CD4-positive, alpha-beta T cell (primary cell): ENCODE data around the gene LARGE1. TPM values are rescaled to one million over a fixed set of nuclear protein-coding genes. Genes with fewer than 3 reads are reported as not detected.

Experiments used
- ATAC-seq: fragments of 200-7000 bp; cut with Tn5 transposase; one replicate; pipeline ENCODE4 v1.10.0; 2022; ENCODE audit warnings: mild to moderate bottlenecking; ENCODE audit not compliant: poor library complexity
- CTCF ChIA-PET: fragments of 350-600 bp; sonication (Branson Sonifier 250); formaldehyde crosslinking; loops from one replicate; lab custom pipeline; 2021; ENCODE audit warnings: antibody characterized with exemption, inconsistent platforms; lab: Charles Lee
- POLR2A ChIA-PET: fragments of 350-600 bp; sonication (Branson Sonifier 250); formaldehyde crosslinking; loops from one replicate; lab custom pipeline; 2021; ENCODE audit warnings: antibody characterized with exemption, inconsistent platforms; lab: Charles Lee
- DNase-seq, 14 experiments: peaks; one replicate each; pipeline ENCODE4 v3.0.0-alpha.2; 2013 to 2020; ENCODE audit warnings: mixed read lengths in 2 of 14
- H3K27ac ChIP-seq, 2 donors: one replicate each; pipeline versions ENCODE4 v1.5.1 to v1.7.0; 2013; ENCODE audit warnings: low read length in 2 of 2, low read depth in 1 of 2, mild to moderate bottlenecking in 1 of 2
- H3K27me3 ChIP-seq, 2 experiments: 1 replicate in 1 of 2; 2 replicates in 1 of 2; pipeline versions ENCODE4 v1.6.1 to v1.7.0; 2013; ENCODE audit warnings: low read length in 2 of 2, control low read depth in 1 of 2, mild to moderate bottlenecking in 1 of 2, moderate library complexity in 1 of 2; ENCODE audit not compliant: insufficient read depth in 2 of 2, control insufficient read depth in 1 of 2
- H3K36me3 ChIP-seq: one replicate; pipeline ENCODE4 v1.6.1; 2013; ENCODE audit warnings: low read length, control low read depth; ENCODE audit not compliant: insufficient read depth
- H3K4me1 ChIP-seq: one replicate; pipeline ENCODE4 v1.6.1; 2013; ENCODE audit warnings: low read length, control low read depth; ENCODE audit not compliant: insufficient read depth
- H3K4me3 ChIP-seq: one replicate; pipeline ENCODE4 v1.5.1; 2013; ENCODE audit warnings: mild to moderate bottlenecking, low read length, moderate library complexity
- H3K9me3 ChIP-seq, 2 experiments: 1 replicate in 1 of 2; 2 replicates in 1 of 2; pipeline versions ENCODE4 v1.6.1 to v1.7.0; 2013; ENCODE audit warnings: low read length in 2 of 2, mild to moderate bottlenecking in 2 of 2, control low read depth in 1 of 2, moderate library complexity in 1 of 2; ENCODE audit not compliant: control insufficient read depth in 1 of 2, insufficient read depth in 1 of 2
- H3K27ac Mint-ChIP-seq: one replicate; pipeline ENCODE4 v1.8.0; 2020; ENCODE audit warnings: mixed read lengths
- H3K27me3 Mint-ChIP-seq: one replicate; pipeline ENCODE4 v1.8.0; 2021; ENCODE audit warnings: mixed read lengths
- H3K36me3 Mint-ChIP-seq: one replicate; pipeline ENCODE4 v1.8.0; 2021; ENCODE audit warnings: low read depth, mixed read lengths
- H3K4me1 Mint-ChIP-seq: one replicate; pipeline ENCODE4 v1.8.0; 2021; ENCODE audit warnings: low read depth, mixed read lengths
- H3K4me3 Mint-ChIP-seq: one replicate; pipeline ENCODE4 v1.8.0; 2020; ENCODE audit warnings: mild to moderate bottlenecking, mixed read lengths
- H3K9me3 Mint-ChIP-seq: one replicate; pipeline ENCODE4 v1.8.0; 2020; ENCODE audit warnings: mixed read lengths
- CTCF ChIP-seq: fragments of 200-600 bp; IDR thresholded peaks from one replicate; pipeline ENCODE4 v1.8.0; 2022; ENCODE audit warnings: antibody characterized with exemption, mild to moderate bottlenecking
- intact Hi-C, 2 experiments: fragments of 100-400 bp; cut with DNase I in 1 of 2; cut with micrococcal nuclease in 1 of 2; formaldehyde crosslinking; loops; one replicate each; pipeline versions ENCODE4 v1.15.1 to v1.9.0; 2023 to 2025; cut with DNase I, micrococcal nuclease
- total RNA-seq, 174 experiments: library from RNA in 2 of 174; stranded (reverse) in 2 of 174; gene quantifications; one replicate each; pipeline ENCODE4 v1.2.3 and lab custom pipeline; 2021 to 2026

LARGE1 gene
- total RNA-seq, 2 experiments from 2014 or later, result 0.14 to 0.70 TPM

- POLR2A ChIA-PET, result no interaction called here
- intact Hi-C loops, result no loop called here
- Mint-ChIP-seq H3K27ac (no peak overlapping the region), H3K27me3 (peaks cover 10% of the 10 kb centered on the region), H3K36me3 (no peaks in the 10 kb centered on the region), H3K4me3 (no peak overlapping the region), H3K4me1 (no peaks in the 10 kb centered on the region), H3K9me3 (no peaks in the 10 kb centered on the region)
- Histone ChIP-seq H3K9me3 (peaks cover 0 to 15% of the 10 kb centered on the region in 2 experiments), H3K4me3 (no peak overlapping the region), H3K36me3 (no peaks in the 10 kb centered on the region), H3K27me3 (peaks cover 0 to 2% of the 10 kb centered on the region in 2 experiments), H3K4me1 (no peaks in the 10 kb centered on the region), H3K27ac (no peak overlapping the region)
- CTCF ChIA-PET, result no interaction called here
- no peak for TF ChIP-seq CTCF
- ATAC-seq, result no peak
- no peak for DNase-seq
These were observed 584.5 kb downstream of the LARGE1 start for GRCh38 chr22:33335611-33336279.

- H3K27ac Mint-ChIP-seq, result no peak overlapping the region
- CTCF ChIA-PET, result no interaction called here
These were observed 587.7 kb downstream of the LARGE1 start for GRCh38 chr22:33332538-33332937.

GRCh38 chr22:33331017-33331416 is 589.3 kb downstream of the LARGE1 start:
- Histone ChIP-seq H3K27ac (no peak overlapping the region), H3K36me3 (no peaks in the 10 kb centered on the region), H3K4me1 (no peaks in the 10 kb centered on the region), H3K9me3 (peaks cover 0 to 10% of the 10 kb centered on the region in 2 experiments), H3K4me3 (no peak overlapping the region), H3K27me3 (peaks cover 0 to 2% of the 10 kb centered on the region in 2 experiments)
- POLR2A ChIA-PET, result no interaction called here
- Mint-ChIP-seq H3K4me3 (no peak overlapping the region), H3K36me3 (no peaks in the 10 kb centered on the region), H3K9me3 (no peaks in the 10 kb centered on the region), H3K27me3 (peaks cover 10% of the 10 kb centered on the region), H3K27ac (no peak overlapping the region), H3K4me1 (no peaks in the 10 kb centered on the region)
- ATAC-seq (no peak), DNase-seq (no peak)
- CTCF ChIA-PET, result no interaction called here
- no peak for TF ChIP-seq CTCF
- intact Hi-C loops, result no loop called here

More at GRCh38 chr22:33332538-33332937, 587.7 kb downstream of the LARGE1 start:
- TF ChIP-seq CTCF, result no peak
- Mint-ChIP-seq H3K36me3 (no peaks in the 10 kb centered on the region), H3K9me3 (no peaks in the 10 kb centered on the region), H3K27me3 (peaks cover 10% of the 10 kb centered on the region), H3K4me1 (no peaks in the 10 kb centered on the region), H3K4me3 (no peak overlapping the region)
- ATAC-seq (no peak), DNase-seq (no peak)
- H3K4me3 ChIP-seq, result no peak overlapping the region
- H3K27ac ChIP-seq, result no peak overlapping the region
- no peaks in the 10 kb centered on the region for H3K36me3 ChIP-seq
- intact Hi-C loops, result no loop called here
- peaks cover 0 to 2% of the 10 kb centered on the region in 2 experiments for H3K27me3 ChIP-seq
- POLR2A ChIA-PET, result no interaction called here
- no peaks in the 10 kb centered on the region for H3K4me1 ChIP-seq
- H3K9me3 ChIP-seq, result peaks cover 0 to 9% of the 10 kb centered on the region in 2 experiments
